Measurements from ENCODE around the gene RIMBP2.

GRCh38 chr12:130628304-130628703 lies 87.8 kb downstream of the RIMBP2 start:
- no peak for TF ChIP-seq CTCF (conservative IDR thresholded peaks at IDR 0.05; ENCODE audit: low read depth, low read length)
- no peak for TF ChIP-seq EZH2 (IDR thresholded peaks at IDR 0.05; ENCODE audit: borderline replicate concordance, low read depth, low read length, poor library complexity, severe bottlenecking)
